Measurements from ENCODE around the gene PLEKHH2. TPM values are rescaled to one million over a fixed set of nuclear protein-coding genes. Genes with fewer than 3 reads are reported as not detected.
A peak's percentile ranks its signal among the peaks of the same experiment; 100 is the strongest.

PLEKHH2 gene
- total and polyA plus RNA-seq, 10 donors = 0.91 to 21.9 (median 14.6) TPM

DNA sequence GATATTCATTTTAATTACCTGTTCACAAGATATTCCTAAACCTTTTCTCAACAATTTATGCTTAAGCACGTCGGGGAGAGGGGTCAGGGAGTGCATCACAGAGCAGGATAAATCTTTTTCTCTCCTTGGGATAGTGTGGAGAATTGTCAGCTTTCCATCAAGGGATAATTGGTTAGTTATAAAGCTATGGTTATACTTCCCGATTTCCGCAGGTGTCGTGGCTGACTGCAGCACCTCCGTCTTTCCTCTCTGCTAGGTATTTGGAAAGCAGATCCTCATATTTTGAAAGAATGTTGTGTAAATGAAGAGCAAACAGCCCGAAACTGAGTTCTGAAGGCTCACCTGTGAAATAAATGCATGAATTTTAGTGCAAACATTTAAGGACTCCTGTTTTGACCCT is 137.6 kb downstream of the PLEKHH2 start:
- WGBS, 5 donors = 18 to 34% (median 32%) methylated on average over 7 of the region's 7 CpGs
- H3K27me3 ChIP-seq (replicated peaks in 1 of 7) = peaks cover 0 to 2% (median 0%) of the 10 kb centered on the region in 7 donors
- TF ChIP-seq CTCF (IDR thresholded peaks at IDR 0.05 in 8 of 11, conservative IDR thresholded peaks at IDR 0.05 in 3 of 11) (no peak), POLR2AphosphoS5 (IDR thresholded peaks at IDR 0.05) (no peak), POLR2A (IDR thresholded peaks at IDR 0.05) (no peak)
- peak overlapping the region in 7 of 8 donors; percentile 65 to 89 (median 79) for H3K27ac ChIP-seq
- intact Hi-C loops (cut with DNase I; ENCODE audit: low total_unique reads) = no loop called here
- H3K36me3 ChIP-seq = peaks cover 0 to 19% (median 4%) of the 10 kb centered on the region in 6 donors
- DNase-seq = no peak
- H3K4me1 ChIP-seq = peaks cover 0 to 20% (median 11%) of the 10 kb centered on the region in 6 donors
- no peaks in the 10 kb centered on the region for H3K9me3 ChIP-seq
- peak overlapping the region; percentile 56 to 94 (median 86) for H3K4me3 ChIP-seq

- Histone ChIP-seq H3K4me3 (no peak overlapping the region), H3K4me1 (peaks cover 0 to 20% (median 11%) of the 10 kb centered on the region in 6 donors), H3K27me3 (replicated peaks in 1 of 7) (no peaks in the 10 kb centered on the region), H3K9me3 (no peaks in the 10 kb centered on the region), H3K36me3 (peaks cover 0 to 19% (median 4%) of the 10 kb centered on the region in 6 donors), H3K27ac (no peak overlapping the region)
- no peak for DNase-seq
- intact Hi-C loops (cut with DNase I; ENCODE audit: low total_unique reads) = no loop called here
- TF ChIP-seq CTCF (IDR thresholded peaks at IDR 0.05 in 8 of 11, conservative IDR thresholded peaks at IDR 0.05 in 3 of 11) = no peak
- TF ChIP-seq POLR2A (IDR thresholded peaks at IDR 0.05) = no peak
- TF ChIP-seq POLR2AphosphoS5 (IDR thresholded peaks at IDR 0.05) = no peak
- WGBS, 5 donors = 68 to 86% (median 82%) methylated on average over 1 of the region's 1 CpG
These were observed 139.3 kb downstream of the PLEKHH2 start for GRCh38 chr2:43776324-43776723.

DNA sequence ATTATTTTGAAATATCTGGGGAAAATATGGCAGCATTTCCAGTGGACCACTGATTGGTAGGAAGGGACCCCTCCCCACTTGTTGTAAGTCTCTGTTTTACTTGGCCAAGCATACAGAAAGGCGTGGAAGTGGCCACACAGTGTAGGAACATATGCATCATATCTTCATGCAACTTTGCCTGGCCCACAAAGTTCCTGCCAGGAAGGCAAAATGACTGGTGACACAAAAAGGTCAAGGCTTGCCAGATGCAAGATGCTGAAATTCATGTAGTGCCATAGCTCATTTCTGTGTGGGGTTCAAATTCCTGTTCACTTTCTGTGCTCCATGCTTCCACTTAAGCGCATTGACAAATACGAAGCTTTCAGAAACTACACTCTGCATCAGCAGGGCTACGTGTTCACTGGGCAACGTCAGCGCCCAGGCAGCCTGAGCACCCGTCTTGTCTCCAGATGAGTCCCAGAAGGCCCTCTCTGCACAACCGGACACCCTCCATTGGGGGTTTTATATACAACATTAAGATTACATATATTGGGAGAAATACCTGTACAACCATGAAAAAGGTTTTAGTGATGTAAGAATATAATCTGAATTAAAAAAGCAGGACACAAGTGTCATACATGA is 140.4 kb downstream of the PLEKHH2 start:
- Histone ChIP-seq H3K36me3 (peaks cover 0 to 19% (median 4%) of the 10 kb centered on the region in 6 donors), H3K9me3 (no peaks in the 10 kb centered on the region), H3K27me3 (replicated peaks in 1 of 7) (no peaks in the 10 kb centered on the region), H3K4me1 (peaks cover 0 to 20% (median 11%) of the 10 kb centered on the region in 6 donors), H3K4me3 (no peak overlapping the region), H3K27ac (no peak overlapping the region)
- DNase-seq = no peak
- 89 to 96% (median 96%) methylated on average over 8 of the region's 8 CpGs for WGBS, 5 donors
- intact Hi-C loops (cut with DNase I; ENCODE audit: low total_unique reads) = no loop called here
- TF ChIP-seq CTCF (IDR thresholded peaks at IDR 0.05 in 8 of 11, conservative IDR thresholded peaks at IDR 0.05 in 3 of 11) (no peak), POLR2A (IDR thresholded peaks at IDR 0.05) (no peak), POLR2AphosphoS5 (IDR thresholded peaks at IDR 0.05) (no peak)

DNA sequence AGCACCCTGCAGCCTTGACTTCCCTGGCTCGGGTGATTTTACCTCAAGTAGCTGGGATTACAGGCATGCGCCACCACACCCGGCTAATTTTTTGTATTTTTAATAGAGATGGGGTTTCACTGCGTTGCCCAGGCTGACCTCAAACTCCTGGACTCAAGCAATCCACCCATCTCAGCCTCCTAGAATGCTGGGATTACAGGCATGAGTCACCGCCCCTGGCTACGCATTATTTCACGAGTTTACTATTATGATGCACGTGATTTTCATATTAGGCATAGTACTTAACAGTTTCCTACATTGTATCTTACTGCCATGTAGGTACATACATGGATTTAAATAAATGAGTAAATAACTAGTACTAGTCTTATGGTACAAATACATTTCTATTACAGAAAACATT is 141.2 kb downstream of the PLEKHH2 start:
- intact Hi-C loops (cut with DNase I; ENCODE audit: low total_unique reads) = no loop called here
- Histone ChIP-seq H3K9me3 (no peaks in the 10 kb centered on the region), H3K27me3 (replicated peaks in 1 of 7) (no peaks in the 10 kb centered on the region), H3K4me1 (peaks cover 0 to 20% (median 11%) of the 10 kb centered on the region in 6 donors), H3K27ac (no peak overlapping the region), H3K4me3 (no peak overlapping the region), H3K36me3 (peaks cover 0 to 19% (median 4%) of the 10 kb centered on the region in 6 donors)
- no peak for DNase-seq
- 92 to 96% (median 94%) methylated on average over 8 of the region's 8 CpGs for WGBS, 5 donors
- TF ChIP-seq POLR2AphosphoS5 (IDR thresholded peaks at IDR 0.05) (no peak), POLR2A (IDR thresholded peaks at IDR 0.05) (no peak), CTCF (IDR thresholded peaks at IDR 0.05 in 8 of 11, conservative IDR thresholded peaks at IDR 0.05 in 3 of 11) (no peak)
